LHCN-M2 (cell line): ENCODE results near the gene IQSEC3. TPM values are rescaled to one million over a fixed set of nuclear protein-coding genes. Genes with fewer than 3 reads are reported as not detected.
"Not testable (repeated sequence)": the region's sequence is repeated elsewhere in the genome, so short reads cannot be mapped to it uniquely, and the experiment has no call there.

Experiments used
- DNase-seq: peaks from one replicate; pipeline ENCODE4 v3.0.0-alpha.2; 2012; ENCODE audit warnings: low read depth
- polyA plus RNA-seq: library from polyadenylated mRNA; unstranded; fragments of >200 nt; gene quantifications from one replicate; pipeline ENCODE4 v1.2.1, GENCODE V29; 2012; ENCODE audit warnings: missing spikeins
- total RNA-seq: library from RNA; depleted of rRNA; stranded (reverse); fragments of >200 nt; gene quantifications from 2 replicates; pipeline ENCODE4 v1.2.3, GENCODE V29; 2014; rRNA removed

Gene IQSEC3
- not detected in 2 replicates for total RNA-seq
- 0.10 TPM for polyA plus RNA-seq

DNA sequence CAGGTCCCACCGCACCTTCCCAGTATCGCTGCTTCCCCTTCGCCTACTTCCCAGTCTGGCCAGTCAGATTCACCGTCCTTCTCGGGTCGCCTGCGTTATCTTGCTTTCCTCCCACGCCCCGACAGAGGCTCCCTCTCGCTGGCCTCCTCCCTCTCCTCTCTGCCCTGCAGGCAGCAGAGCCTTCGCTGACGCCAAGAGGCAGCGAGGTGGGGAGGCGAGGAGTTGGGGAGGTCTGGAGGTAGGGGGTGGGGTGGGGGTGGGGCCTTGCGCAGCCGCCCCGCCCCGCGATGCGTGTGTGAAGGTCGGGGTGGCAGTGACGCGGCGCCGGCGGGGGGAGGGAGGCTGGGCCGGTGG is at the start of gene IQSEC3:
Gene IQSEC3, plus strand, starts transcription at position 340 of the 354 bp plus-strand sequence. CDS start 116 bp downstream, outside the sequence.
- DNase-seq, result not testable (repeated sequence)

GRCh38 chr12:17370-18340 is 48.9 kb upstream of the IQSEC3 start:
- not testable (repeated sequence) for DNase-seq

DNA sequence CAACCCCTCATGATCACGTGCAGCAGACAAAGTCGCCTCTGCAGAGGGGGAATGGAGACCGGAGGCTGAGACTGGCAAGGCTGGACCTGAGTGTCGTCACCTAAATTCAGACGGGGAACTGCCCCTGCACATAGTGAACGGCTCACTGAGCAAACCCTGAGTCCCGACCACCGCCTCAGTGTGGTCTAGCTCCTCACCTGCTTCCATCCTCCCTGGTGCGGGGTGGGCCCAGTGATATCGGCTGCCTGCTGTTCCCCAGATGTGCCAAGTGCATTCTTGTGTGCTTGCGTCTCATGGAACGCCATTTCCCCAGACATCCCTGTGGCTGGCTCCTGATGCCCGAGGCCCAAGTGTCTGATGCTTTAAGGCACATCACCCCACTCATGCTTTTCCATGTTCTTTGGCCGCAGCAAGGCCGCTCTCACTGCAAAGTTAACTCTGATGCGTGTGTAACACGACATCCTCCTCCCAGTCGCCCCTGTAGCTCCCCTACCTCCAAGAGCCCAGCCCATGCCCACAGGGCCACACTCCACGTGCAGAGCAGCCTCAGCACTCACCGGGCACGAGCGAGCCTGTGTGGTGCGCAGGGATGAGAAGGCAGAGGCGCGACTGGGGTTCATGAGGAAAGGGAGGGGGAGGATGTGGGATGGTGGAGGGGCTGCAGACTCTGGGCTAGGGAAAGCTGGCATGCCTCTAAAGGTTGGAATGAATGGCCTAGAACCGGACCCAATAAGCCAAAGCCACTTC is 47.6 kb upstream of the IQSEC3 start:
- DNase-seq, result not testable (repeated sequence)

DNA sequence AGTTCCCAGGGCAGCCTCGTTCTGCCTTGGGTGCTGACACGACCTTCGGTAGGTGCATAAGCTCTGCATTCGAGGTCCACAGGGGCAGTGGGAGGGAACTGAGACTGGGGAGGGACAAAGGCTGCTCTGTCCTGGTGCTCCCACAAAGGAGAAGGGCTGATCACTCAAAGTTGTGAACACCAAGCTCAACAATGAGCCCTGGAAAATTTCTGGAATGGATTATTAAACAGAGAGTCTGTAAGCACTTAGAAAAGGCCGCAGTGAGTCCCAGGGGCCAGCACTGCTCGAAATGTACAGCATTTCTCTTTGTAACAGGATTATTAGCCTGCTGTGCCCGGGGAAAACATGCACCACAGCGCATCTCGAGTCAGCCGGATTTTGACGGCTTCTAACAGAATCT is 46.7 kb upstream of the IQSEC3 start:
- not testable (repeated sequence) for DNase-seq

- DNase-seq, result no peak
Observed at GRCh38 chr12:20757-21156, 45.8 kb upstream of the IQSEC3 start.

DNA sequence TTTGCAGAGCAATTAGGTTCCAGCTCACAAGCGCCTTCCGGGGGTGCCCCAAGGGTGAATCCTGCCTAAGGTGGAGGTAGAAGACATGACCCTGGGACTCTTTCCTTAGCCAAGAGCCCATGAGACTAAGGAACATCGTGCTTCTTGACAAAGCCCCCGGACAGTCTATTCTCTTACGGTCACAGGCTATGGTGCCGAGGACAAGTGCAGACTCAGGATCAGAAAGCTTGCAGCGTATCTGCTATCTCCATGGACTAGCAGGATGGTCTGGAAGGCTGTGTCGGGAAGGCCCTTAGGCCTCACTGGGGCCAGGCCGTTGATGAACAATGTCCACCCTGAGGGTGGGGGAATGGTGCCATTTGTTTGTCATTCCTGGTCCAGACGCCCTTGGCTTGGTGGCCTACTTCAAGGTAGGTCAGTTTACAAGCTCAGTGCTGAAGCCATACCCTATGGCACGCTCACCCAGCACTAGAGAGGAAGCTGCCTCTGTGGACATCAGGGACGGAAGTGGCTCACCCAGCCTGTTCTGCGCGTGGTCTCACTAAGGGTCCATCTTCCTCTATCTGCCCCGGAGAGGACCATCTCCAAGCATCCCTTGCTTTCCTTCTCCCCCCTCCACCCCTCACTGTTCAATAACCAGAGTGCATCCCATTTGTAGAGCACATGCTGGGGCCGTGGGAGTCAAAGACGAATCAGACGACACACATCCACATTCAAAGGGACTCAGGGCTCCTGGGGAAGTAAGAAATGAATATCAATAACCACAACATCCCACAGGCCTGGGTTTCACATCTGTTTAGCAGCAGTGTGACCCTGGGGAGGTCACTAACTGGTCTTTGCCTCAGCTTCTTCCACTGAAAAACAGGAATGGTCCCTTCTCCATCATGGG is 45.0 kb upstream of the IQSEC3 start:
- DNase-seq, result no peak

DNA sequence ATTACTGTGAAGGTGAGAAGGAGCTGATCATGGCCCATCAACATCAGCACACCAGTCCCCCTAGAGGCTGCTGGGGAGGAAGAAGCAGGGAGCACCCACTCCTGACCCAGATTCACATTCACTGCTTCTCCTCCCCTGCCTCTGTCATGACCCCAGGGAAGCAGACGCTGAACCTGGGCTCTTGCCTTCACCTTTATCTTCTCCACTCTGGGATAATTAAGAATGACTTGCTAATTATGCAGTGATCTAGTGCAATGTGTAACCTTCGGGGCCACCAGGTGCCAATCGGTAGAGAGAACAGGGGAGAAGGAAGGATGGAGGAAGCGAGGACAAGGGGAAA is 44.4 kb upstream of the IQSEC3 start:
- DNase-seq, result no peak

DNA sequence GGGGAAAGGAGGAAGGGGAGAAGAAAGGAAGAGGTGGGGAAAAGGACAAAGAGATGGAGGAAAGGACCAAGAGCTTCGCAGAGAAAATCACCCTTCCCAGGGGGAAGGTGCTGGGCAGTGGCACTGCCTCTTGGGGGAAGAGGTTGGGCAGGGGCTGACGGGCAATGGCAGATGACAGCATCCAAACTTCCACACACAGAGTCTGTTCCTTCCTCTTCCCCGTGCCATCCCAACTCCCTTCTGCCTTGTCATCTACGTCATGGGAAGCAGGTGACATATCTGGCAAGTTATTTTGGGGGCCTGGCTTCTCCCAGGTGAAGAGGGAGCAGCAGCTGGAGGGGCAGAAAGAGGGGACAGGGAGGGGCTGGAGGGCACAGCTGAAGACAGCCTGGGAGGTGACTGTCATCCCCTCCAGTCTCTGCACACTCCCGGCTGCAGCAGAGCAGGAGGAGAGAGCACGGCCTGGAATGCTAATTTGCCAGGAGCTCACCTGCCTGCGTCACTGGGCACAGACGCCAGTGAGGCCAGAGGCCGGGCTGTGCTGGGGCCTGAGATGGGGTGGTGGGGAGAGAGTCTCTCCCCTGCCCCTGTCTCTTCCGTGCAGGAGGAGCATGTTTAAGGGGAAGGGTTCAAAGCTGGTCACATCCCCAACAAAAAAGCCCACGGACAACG is 43.9 kb upstream of the IQSEC3 start:
- DNase-seq, result no peak

DNA sequence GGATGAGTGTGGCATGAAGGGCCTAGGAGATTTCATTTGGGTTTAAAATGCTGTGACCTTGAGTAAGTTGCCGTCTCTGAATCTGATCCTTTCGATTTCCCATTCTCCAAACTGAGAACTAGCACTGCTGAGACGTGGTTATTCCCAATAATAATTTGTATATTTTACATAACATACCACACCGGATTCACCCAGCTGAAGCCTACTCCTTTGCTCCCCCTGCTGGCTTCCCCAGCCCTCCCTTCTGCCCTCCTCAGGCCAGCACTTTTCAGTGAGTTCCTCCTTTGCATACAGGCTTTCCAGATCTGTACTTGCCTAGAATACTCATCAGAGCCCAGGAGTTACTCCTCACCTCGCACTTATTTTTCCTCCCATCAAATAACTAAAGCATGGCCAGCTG is 38.7 kb upstream of the IQSEC3 start:
- not testable (repeated sequence) for DNase-seq

DNA sequence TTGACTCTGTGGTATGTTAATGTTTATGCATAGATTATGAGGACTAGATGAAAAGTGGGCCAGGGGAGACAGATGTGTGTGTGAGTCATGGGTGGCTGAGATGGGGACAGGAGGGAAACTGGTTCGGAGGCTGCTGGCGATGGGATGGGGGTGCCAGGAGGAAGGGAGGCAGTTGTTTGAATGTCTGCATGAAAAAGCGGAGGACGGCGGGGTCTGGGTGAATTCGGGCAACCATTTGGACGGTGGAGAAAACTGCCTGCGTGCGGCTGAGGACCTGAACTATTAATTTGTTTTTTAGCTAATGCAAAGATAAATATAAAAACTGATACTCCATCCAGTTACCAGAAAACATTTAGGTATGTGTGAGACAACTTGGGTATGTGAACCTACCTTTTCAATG is 27.8 kb upstream of the IQSEC3 start:
- not testable (repeated sequence) for DNase-seq

- DNase-seq, result not testable (repeated sequence)
Observed at GRCh38 chr12:39555-40265, 26.9 kb upstream of the IQSEC3 start.

DNA sequence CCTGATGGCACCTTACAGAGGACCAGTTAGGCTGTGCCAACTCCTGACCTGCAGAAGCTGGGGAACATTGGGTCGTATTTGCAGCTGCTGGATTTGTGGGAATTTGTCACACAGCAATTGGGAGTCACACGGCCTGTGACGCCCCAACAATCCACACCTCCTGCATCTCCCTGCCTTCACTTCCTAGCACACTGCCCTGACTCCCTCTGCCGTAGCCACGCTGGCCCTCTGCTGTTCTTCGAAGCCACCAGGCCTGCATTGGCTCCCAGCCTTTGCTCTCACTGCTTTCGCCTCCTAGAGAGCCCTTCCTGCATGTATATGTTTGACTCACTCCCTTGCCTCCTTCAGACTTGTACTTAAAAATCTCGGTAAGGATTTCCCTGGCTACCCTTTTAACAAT is 22.2 kb upstream of the IQSEC3 start:
- not testable (repeated sequence) for DNase-seq

DNA sequence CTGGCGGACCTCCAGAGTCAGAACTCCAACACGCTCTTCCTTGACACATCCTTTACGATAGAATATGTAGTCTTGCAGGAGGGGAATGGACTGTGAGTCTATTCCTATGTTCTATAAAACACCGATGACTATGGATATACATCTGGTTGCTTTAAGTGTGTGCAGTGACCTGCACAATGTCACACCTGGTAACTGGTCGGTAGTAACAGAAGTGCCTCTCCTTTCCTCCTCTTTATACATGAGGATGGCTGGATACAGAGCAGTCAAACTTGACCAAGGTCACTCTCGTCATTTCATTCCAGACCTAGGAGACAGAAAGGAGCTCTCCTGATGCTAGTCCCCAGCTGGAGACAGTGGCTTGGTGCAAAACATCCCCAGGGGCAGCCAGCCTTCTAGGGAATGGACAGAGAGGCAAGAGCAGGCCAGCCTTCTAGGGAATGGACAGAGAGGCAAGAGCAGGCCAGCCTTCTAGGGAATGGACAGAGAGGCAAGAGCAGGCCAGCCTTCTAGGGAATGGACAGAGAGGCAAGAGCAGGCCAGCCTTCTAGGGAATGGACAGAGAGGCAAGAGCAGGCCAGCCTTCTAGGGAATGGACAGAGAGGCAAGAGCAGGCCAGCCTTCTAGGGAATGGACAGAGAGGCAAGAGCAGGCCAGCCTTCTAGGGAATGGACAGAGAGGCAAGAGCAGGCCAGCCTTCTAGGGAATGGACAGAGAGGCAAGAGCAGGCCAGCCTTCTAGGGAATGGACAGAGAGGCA is 21.2 kb upstream of the IQSEC3 start:
- not testable (repeated sequence) for DNase-seq

- DNase-seq, result not testable (repeated sequence)
Observed at GRCh38 chr12:45991-46358, 20.6 kb upstream of the IQSEC3 start.

DNA sequence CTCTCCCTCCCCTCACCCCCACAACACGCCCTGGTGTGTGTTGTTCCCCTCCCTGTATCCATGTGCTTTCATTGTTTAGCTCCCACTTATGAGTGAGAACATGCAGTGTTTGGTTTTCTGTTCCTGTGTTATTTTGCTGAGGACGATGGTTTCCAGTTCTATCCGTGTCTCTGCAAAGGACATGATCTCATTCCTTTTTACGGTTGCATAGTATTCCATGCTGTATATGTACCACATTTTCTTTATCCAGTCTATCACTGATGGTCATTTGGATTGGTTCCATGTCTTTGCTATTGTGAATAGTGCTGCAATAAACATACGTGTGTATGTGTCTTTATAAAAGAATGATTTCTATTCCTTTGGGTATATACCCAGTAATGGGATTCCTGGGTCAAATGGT is 20.0 kb upstream of the IQSEC3 start:
- DNase-seq, result not testable (repeated sequence)

GRCh38 chr12:47699-48226 is 18.8 kb upstream of the IQSEC3 start:
- not testable (repeated sequence) for DNase-seq

- DNase-seq, result not testable (repeated sequence)
Observed at GRCh38 chr12:49149-49548, 17.4 kb upstream of the IQSEC3 start.

DNA sequence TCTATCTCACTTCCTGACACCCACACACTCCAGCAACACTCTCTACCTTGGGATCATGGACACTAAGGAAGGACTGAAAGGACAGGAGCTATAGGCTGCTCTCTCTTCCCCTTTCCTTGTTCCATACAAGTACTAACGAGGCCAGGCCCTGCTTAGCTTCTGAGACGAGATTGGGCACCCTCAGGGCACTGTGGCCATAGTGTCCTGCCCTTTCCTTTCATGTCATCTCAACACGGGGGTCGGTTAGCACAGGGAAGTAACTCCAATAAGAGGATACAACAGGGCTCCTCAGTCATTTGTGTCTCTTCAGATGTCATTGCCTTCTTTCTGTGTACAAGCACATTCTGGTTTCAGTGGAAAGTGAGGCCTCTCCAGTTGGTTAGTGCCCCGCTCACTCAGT is 15.5 kb upstream of the IQSEC3 start:
- DNase-seq, result not testable (repeated sequence)

DNA sequence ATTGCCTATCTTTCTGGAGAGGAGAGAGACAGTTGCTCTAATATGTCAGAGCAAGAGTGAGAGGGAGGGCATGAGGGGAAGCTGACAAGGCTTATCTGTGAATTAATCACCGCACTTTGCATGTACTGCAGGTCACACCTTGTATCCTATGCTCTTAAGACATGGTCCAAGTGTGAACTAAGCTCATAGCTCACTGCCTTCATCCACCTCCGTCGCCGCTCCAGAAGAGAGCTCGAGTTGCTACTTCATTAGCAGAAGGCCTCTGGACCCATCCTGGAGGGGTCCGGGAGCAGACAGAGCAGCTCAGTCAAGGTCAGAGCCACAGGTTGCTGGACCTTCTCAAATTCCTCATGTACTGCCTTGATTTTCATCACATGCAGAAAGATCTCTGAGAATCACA is 14.6 kb upstream of the IQSEC3 start:
- DNase-seq, result not testable (repeated sequence)
